H9 (cell line): Measurements from ENCODE around the gene RELB. TPM values are rescaled to one million over a fixed set of nuclear protein-coding genes. Genes with fewer than 3 reads are reported as not detected.

Experiments used
- DNase-seq: peaks from one replicate; pipeline ENCODE4 v3.0.0-alpha.2; 2017
- H2AFZ ChIP-seq: one replicate; pipeline ENCODE4 v1.6.1; 2013; ENCODE audit warnings: mild to moderate bottlenecking, low read length, control low read depth, moderate library complexity
- H2AK5ac ChIP-seq: 2 replicates; pipeline ENCODE4 v1.6.1; 2013; ENCODE audit warnings: low read length, control low read depth, mixed read lengths; ENCODE audit not compliant: insufficient read length
- H2BK120ac ChIP-seq: one replicate; pipeline ENCODE4 v1.6.1; 2013; ENCODE audit warnings: low read depth, mild to moderate bottlenecking, low read length, control low read depth, inconsistent platforms; ENCODE audit not compliant: poor library complexity, severe bottlenecking
- H2BK12ac ChIP-seq: 2 replicates; pipeline ENCODE4 v1.6.1; 2013; ENCODE audit warnings: low read length, control low read depth, mixed read lengths, low read depth; ENCODE audit not compliant: insufficient read length
- H2BK15ac ChIP-seq: 2 replicates; pipeline ENCODE4 v1.6.1; 2013; ENCODE audit warnings: low read depth, low read length, control low read depth
- H2BK20ac ChIP-seq: one replicate; pipeline ENCODE4 v1.6.1; 2013; ENCODE audit warnings: low read depth, mild to moderate bottlenecking, low read length, control low read depth, inconsistent platforms; ENCODE audit not compliant: poor library complexity, severe bottlenecking
- H2BK5ac ChIP-seq: 2 replicates; pipeline ENCODE4 v1.6.1; 2013; ENCODE audit warnings: low read length, control low read depth, mixed read lengths; ENCODE audit not compliant: insufficient read length
- H3K14ac ChIP-seq: 2 replicates; pipeline ENCODE4 v1.6.1; 2013; ENCODE audit warnings: low read length, control low read depth; ENCODE audit not compliant: insufficient read depth
- H3K18ac ChIP-seq: 2 replicates; pipeline ENCODE4 v1.6.1; 2013; ENCODE audit warnings: low read depth, mild to moderate bottlenecking, mixed read lengths, low read length, control low read depth; ENCODE audit not compliant: insufficient read length
- H3K23ac ChIP-seq: 2 replicates; pipeline ENCODE4 v1.6.1; 2013; ENCODE audit warnings: low read length, control low read depth, mixed read lengths, low read depth; ENCODE audit not compliant: insufficient read length
- H3K23me2 ChIP-seq: 2 replicates; pipeline ENCODE4 v1.6.1; 2013; ENCODE audit warnings: low read depth, mild to moderate bottlenecking, mixed read lengths, low read length, control low read depth; ENCODE audit not compliant: insufficient read length, poor library complexity, severe bottlenecking
- H3K27ac ChIP-seq: 2 replicates; pipeline ENCODE4 v1.5.1; 2013; ENCODE audit warnings: low read length, control low read depth, mixed read lengths, low read depth; ENCODE audit not compliant: insufficient read length
- H3K27me3 ChIP-seq: 2 replicates; pipeline ENCODE4 v1.6.1; 2013; ENCODE audit warnings: low read length, control low read depth, inconsistent platforms; ENCODE audit not compliant: insufficient read depth
- H3K4ac ChIP-seq: 2 replicates; pipeline ENCODE4 v1.6.1; 2013; ENCODE audit warnings: low read depth, mild to moderate bottlenecking, control low read depth, inconsistent platforms, low read length, moderate library complexity
- H3K4me1 ChIP-seq: 2 replicates; pipeline ENCODE4 v1.6.1; 2013; ENCODE audit warnings: low read length, control low read depth, inconsistent platforms; ENCODE audit not compliant: insufficient read depth
- H3K4me2 ChIP-seq: 2 replicates; pipeline ENCODE4 v1.6.1; 2013; ENCODE audit warnings: low read length, control low read depth, mixed read lengths; ENCODE audit not compliant: insufficient read length, insufficient read depth
- H3K56ac ChIP-seq: 2 replicates; pipeline ENCODE4 v1.6.1; 2013; ENCODE audit warnings: low read depth, mild to moderate bottlenecking, mixed read lengths, low read length, control low read depth; ENCODE audit not compliant: insufficient read length
- H3K79me1 ChIP-seq: 2 replicates; pipeline ENCODE4 v1.6.1; 2013; ENCODE audit warnings: low read depth, mild to moderate bottlenecking, moderate library complexity, low read length, control low read depth, inconsistent platforms; ENCODE audit not compliant: insufficient read depth, poor library complexity, severe bottlenecking
- H3K79me2 ChIP-seq: 2 replicates; pipeline ENCODE4 v1.6.1; 2013; ENCODE audit warnings: low read length, control low read depth, inconsistent platforms; ENCODE audit not compliant: insufficient read depth
- H3K9ac ChIP-seq: 2 replicates; pipeline ENCODE4 v1.6.1; 2013; ENCODE audit warnings: low read length, control low read depth, mixed read lengths; ENCODE audit not compliant: insufficient read length; ENCODE audit errors: extremely low read depth
- H3K9me3 ChIP-seq: one replicate; pipeline ENCODE4 v1.6.1; 2013; ENCODE audit warnings: low read depth, low read length, inconsistent platforms; ENCODE audit not compliant: control insufficient read depth
- H3T11ph ChIP-seq: one replicate; pipeline ENCODE4 v1.6.1; 2013; ENCODE audit warnings: mild to moderate bottlenecking, low read length, control low read depth, inconsistent platforms
- H4K20me1 ChIP-seq: one replicate; pipeline ENCODE4 v1.6.1; 2013; ENCODE audit not compliant: control insufficient read depth, insufficient read length, insufficient read depth
- H4K5ac ChIP-seq: 2 replicates; pipeline ENCODE4 v1.6.1; 2013; ENCODE audit warnings: low read depth, mild to moderate bottlenecking, mixed read lengths, low read length, control low read depth; ENCODE audit not compliant: insufficient read length
- H4K8ac ChIP-seq: replicated peaks from 2 replicates; pipeline ENCODE4 v1.6.1; 2013; ENCODE audit warnings: low read length, control low read depth, mixed read lengths, low read depth; ENCODE audit not compliant: insufficient read length
- H4K91ac ChIP-seq: 2 replicates; pipeline ENCODE4 v1.6.1; 2013; ENCODE audit warnings: low read depth, mild to moderate bottlenecking, moderate library complexity, mixed read lengths, low read length, control low read depth; ENCODE audit not compliant: insufficient read length
- H3K27ac Mint-ChIP-seq, 3 experiments: 2 replicates in 2 of 3; 3 replicates in 1 of 3; pipeline ENCODE4 v1.8.0; 2020 to 2021; ENCODE audit warnings: mixed read lengths in 3 of 3, mild to moderate bottlenecking in 1 of 3, moderate library complexity in 1 of 3
- H3K27me3 Mint-ChIP-seq: 2 replicates; pipeline ENCODE4 v1.8.0; 2021; ENCODE audit warnings: low read depth, mild to moderate bottlenecking, moderate library complexity, mixed read lengths
- H3K36me3 Mint-ChIP-seq, 3 experiments: 2 replicates in 2 of 3; 3 replicates in 1 of 3; pipeline ENCODE4 v1.8.0; 2020 to 2021; ENCODE audit warnings: low read depth in 3 of 3, mixed read lengths in 3 of 3; ENCODE audit not compliant: insufficient read depth in 1 of 3
- H3K4me1 Mint-ChIP-seq, 2 experiments: 2 replicates each; pipeline ENCODE4 v1.8.0; 2020; ENCODE audit warnings: mixed read lengths in 2 of 2
- H3K4me3 Mint-ChIP-seq, 2 experiments: 2 replicates in 1 of 2; 3 replicates in 1 of 2; pipeline ENCODE4 v1.8.0; 2020 to 2021; ENCODE audit warnings: mild to moderate bottlenecking in 2 of 2, mixed read lengths in 2 of 2, moderate library complexity in 1 of 2
- H3K9me3 Mint-ChIP-seq, 2 experiments: 2 replicates in 1 of 2; 3 replicates in 1 of 2; pipeline ENCODE4 v1.8.0; 2020; ENCODE audit warnings: mild to moderate bottlenecking in 2 of 2, mixed read lengths in 2 of 2, moderate library complexity in 1 of 2
- WGBS: extraction: QIAGEN DNeasy Blood & Tissue Kit; methylation state at CpG from one replicate; pipeline ENCODE4 v1.1.7; 2013; ENCODE audit warnings: missing lambda C conversion rate, low lambda C conversion rate, mixed read lengths; ENCODE audit not compliant: insufficient read length; ENCODE audit errors: extremely low coverage; 5-methylcytosine and 5-hydroxymethylcytosine counted together
- total RNA-seq: library from RNA; stranded (reverse); gene quantifications from 2 replicates; pipeline ENCODE4 v1.2.1, GENCODE V29; 2021
- TF ChIP-seq, protein P1 (sequence below): fragments of 200-600 bp; sonication (generic); conservative IDR thresholded peaks from 3 replicates; pipeline ENCODE4 v1.8.0; 2021; ENCODE audit warnings: antibody characterized with exemption, mild to moderate bottlenecking

Gene RELB
- total RNA-seq, 1 experiment from 2014 or later = 13.7 TPM

DNA sequence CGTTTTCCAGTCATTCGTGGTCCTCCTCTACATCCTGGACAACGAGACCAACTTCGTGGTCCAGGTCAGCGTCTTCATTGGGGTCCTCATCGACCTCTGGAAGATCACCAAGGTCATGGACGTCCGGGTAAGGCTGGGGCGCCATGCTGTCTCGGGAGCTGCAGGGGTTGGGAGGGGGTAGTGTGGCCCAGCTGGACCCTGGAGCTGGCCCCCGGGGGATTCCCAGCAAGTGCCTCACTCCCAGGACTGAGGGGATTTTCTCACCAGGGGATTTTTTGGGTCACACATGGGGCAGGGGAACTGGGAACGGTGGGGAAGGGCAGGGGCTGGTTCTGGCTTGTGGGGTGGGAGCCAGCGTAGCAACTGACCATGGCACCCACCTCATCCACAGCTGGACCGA, 10.8 kb upstream of the RELB start:
- Histone ChIP-seq H4K8ac (no peak overlapping the region), H3K79me2 (no peaks in the 10 kb centered on the region), H2BK15ac (no peak overlapping the region), H3K56ac (no peak overlapping the region), H4K20me1 (no peaks in the 10 kb centered on the region), H3K14ac (no peak overlapping the region), H4K5ac (no peak overlapping the region), H3K4me2 (no peak overlapping the region), H3K4me1 (no peaks in the 10 kb centered on the region), H2BK120ac (no peak overlapping the region), H3K9me3 (no peaks in the 10 kb centered on the region), H3K27me3 (no peaks in the 10 kb centered on the region), H3K27ac (no peak overlapping the region), H3T11ph (no peak overlapping the region), H2AFZ (no peak overlapping the region), H2BK12ac (no peak overlapping the region), H3K9ac (no peak overlapping the region), H2BK5ac (no peak overlapping the region), H4K91ac (no peak overlapping the region), H2BK20ac (no peak overlapping the region), H3K23me2 (no peaks in the 10 kb centered on the region), H3K23ac (no peak overlapping the region), H2AK5ac (no peak overlapping the region), H3K79me1 (no peaks in the 10 kb centered on the region), H3K18ac (no peak overlapping the region), H3K4ac (no peak overlapping the region)
- Mint-ChIP-seq H3K36me3 (peaks cover 13 to 50% (median 44%) of the 10 kb centered on the region in 3 experiments; a peak in 6 of 7 replicates), H3K9me3 (no peaks in the 10 kb centered on the region), H3K27ac (no peak overlapping the region), H3K4me1 (no peaks in the 10 kb centered on the region), H3K27me3 (no peaks in the 10 kb centered on the region), H3K4me3 (no peak overlapping the region)
- DNase-seq = no peak
- TF ChIP-seq, protein P1, sequence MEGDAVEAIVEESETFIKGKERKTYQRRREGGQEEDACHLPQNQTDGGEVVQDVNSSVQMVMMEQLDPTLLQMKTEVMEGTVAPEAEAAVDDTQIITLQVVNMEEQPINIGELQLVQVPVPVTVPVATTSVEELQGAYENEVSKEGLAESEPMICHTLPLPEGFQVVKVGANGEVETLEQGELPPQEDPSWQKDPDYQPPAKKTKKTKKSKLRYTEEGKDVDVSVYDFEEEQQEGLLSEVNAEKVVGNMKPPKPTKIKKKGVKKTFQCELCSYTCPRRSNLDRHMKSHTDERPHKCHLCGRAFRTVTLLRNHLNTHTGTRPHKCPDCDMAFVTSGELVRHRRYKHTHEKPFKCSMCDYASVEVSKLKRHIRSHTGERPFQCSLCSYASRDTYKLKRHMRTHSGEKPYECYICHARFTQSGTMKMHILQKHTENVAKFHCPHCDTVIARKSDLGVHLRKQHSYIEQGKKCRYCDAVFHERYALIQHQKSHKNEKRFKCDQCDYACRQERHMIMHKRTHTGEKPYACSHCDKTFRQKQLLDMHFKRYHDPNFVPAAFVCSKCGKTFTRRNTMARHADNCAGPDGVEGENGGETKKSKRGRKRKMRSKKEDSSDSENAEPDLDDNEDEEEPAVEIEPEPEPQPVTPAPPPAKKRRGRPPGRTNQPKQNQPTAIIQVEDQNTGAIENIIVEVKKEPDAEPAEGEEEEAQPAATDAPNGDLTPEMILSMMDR = no peak
- WGBS = no CpG with 5 or more reads among the region's 14 CpGs
